ENCODE results near the gene OSTF1.

The OSTF1 gene

GRCh38 chr9:75149841-75150241, 61.5 kb downstream of the OSTF1 start:
- no peak for TF ChIP-seq CTCF (IDR thresholded peaks at IDR 0.05; ENCODE audit: low read depth, low read length, missing control alignments)
- H3K4me3 ChIP-seq (replicated peaks; ENCODE audit: low read depth, low read length), result no peak overlapping the region
- DNase-seq (ENCODE audit: extremely low read depth, low read depth), result no peak

- no peak for DNase-seq (ENCODE audit: extremely low read depth, low read depth)
- no peak for TF ChIP-seq CTCF (IDR thresholded peaks at IDR 0.05; ENCODE audit: low read depth, low read length, missing control alignments)
- no peak overlapping the region for H3K4me3 ChIP-seq (replicated peaks; ENCODE audit: low read depth, low read length)
These were observed 62.2 kb downstream of the OSTF1 start for GRCh38 chr9:75150512-75150911.

GRCh38 chr9:75152416-75152815, 64.1 kb downstream of the OSTF1 start:
- TF ChIP-seq CTCF (IDR thresholded peaks at IDR 0.05; ENCODE audit: low read depth, low read length, missing control alignments), result no peak
- DNase-seq (ENCODE audit: extremely low read depth, low read depth), result no peak
- no peak overlapping the region for H3K4me3 ChIP-seq (replicated peaks; ENCODE audit: low read depth, low read length)

- no peak overlapping the region for H3K4me3 ChIP-seq (replicated peaks; ENCODE audit: low read depth, low read length)
- TF ChIP-seq CTCF (IDR thresholded peaks at IDR 0.05; ENCODE audit: low read depth, low read length, missing control alignments), result no peak
- DNase-seq (ENCODE audit: extremely low read depth, low read depth), result no peak
These were observed 68.5 kb downstream of the OSTF1 start for GRCh38 chr9:75156858-75157257.

GRCh38 chr9:75161116-75161857, 73.0 kb downstream of the OSTF1 start:
- no peak for TF ChIP-seq CTCF (IDR thresholded peaks at IDR 0.05; ENCODE audit: low read depth, low read length, missing control alignments)
- H3K4me3 ChIP-seq (replicated peaks; ENCODE audit: low read depth, low read length), result no peak overlapping the region
- DNase-seq (ENCODE audit: extremely low read depth, low read depth), result no peak

- TF ChIP-seq CTCF (IDR thresholded peaks at IDR 0.05; ENCODE audit: low read depth, low read length, missing control alignments), result no peak
- DNase-seq (ENCODE audit: extremely low read depth, low read depth), result no peak
- H3K4me3 ChIP-seq (replicated peaks; ENCODE audit: low read depth, low read length), result no peak overlapping the region
These were observed 75.5 kb downstream of the OSTF1 start for GRCh38 chr9:75163764-75164163.

GRCh38 chr9:75164573-75164972, 76.3 kb downstream of the OSTF1 start:
- no peak for TF ChIP-seq CTCF (IDR thresholded peaks at IDR 0.05; ENCODE audit: low read depth, low read length, missing control alignments)
- DNase-seq (ENCODE audit: extremely low read depth, low read depth), result no peak
- H3K4me3 ChIP-seq (replicated peaks; ENCODE audit: low read depth, low read length), result no peak overlapping the region

All from HFF-Myc (cell line).